Measurements from ENCODE around the gene AKR1C4.
"Not testable (repeated sequence)": the region's sequence is repeated elsewhere in the genome, so short reads cannot be mapped to it uniquely, and the experiment has no call there.

The AKR1C4 gene

GRCh38 chr10:5209776-5210175 lies 13.1 kb downstream of the AKR1C4 start:
- not testable (repeated sequence) for FAIRE-seq

- not testable (repeated sequence) for FAIRE-seq
Measured at GRCh38 chr10:5210261-5210660, 13.6 kb downstream of the AKR1C4 start.

GRCh38 chr10:5211696-5212536 lies 15.3 kb downstream of the AKR1C4 start:
- no peak for FAIRE-seq

GRCh38 chr10:5216801-5217200 lies 20.2 kb downstream of the AKR1C4 start:
- FAIRE-seq = no peak

GRCh38 chr10:5219262-5219661 lies 22.6 kb downstream of the AKR1C4 start:
- FAIRE-seq = no peak

GRCh38 chr10:5222942-5223341 lies 26.3 kb downstream of the AKR1C4 start:
- not testable (repeated sequence) for FAIRE-seq

- no peak for FAIRE-seq
Measured at GRCh38 chr10:5229019-5229418, 32.4 kb downstream of the AKR1C4 start.

- FAIRE-seq = no peak
Measured at GRCh38 chr10:5233324-5233723, 36.7 kb downstream of the AKR1C4 start.

- no peak for FAIRE-seq
Measured at GRCh38 chr10:5234106-5234860, 37.6 kb downstream of the AKR1C4 start.

GRCh38 chr10:5237541-5237940 lies 40.9 kb downstream of the AKR1C4 start:
- not testable (repeated sequence) for FAIRE-seq

- FAIRE-seq = no peak
Measured at GRCh38 chr10:5242585-5242984, 45.9 kb downstream of the AKR1C4 start.

GRCh38 chr10:5243521-5243987 lies 46.9 kb downstream of the AKR1C4 start:
- FAIRE-seq = no peak

GRCh38 chr10:5252177-5253037 lies 55.8 kb downstream of the AKR1C4 start:
- no peak for FAIRE-seq

GRCh38 chr10:5254488-5254887 lies 57.9 kb downstream of the AKR1C4 start:
- no peak for FAIRE-seq

- FAIRE-seq = not testable (repeated sequence)
Measured at GRCh38 chr10:5257768-5258167, 61.1 kb downstream of the AKR1C4 start.

- no peak for FAIRE-seq
Measured at GRCh38 chr10:5259132-5259951, 62.7 kb downstream of the AKR1C4 start.

GRCh38 chr10:5259952-5260578 lies 63.4 kb downstream of the AKR1C4 start:
- FAIRE-seq = no peak

GRCh38 chr10:5260828-5261227 lies 64.2 kb downstream of the AKR1C4 start:
- FAIRE-seq = no peak

- no peak for FAIRE-seq
Measured at GRCh38 chr10:5265139-5265538, 68.5 kb downstream of the AKR1C4 start.

- FAIRE-seq = no peak
Measured at GRCh38 chr10:5266351-5266750, 69.7 kb downstream of the AKR1C4 start.

GRCh38 chr10:5266804-5267203 lies 70.2 kb downstream of the AKR1C4 start:
- FAIRE-seq = no peak

GRCh38 chr10:5268234-5268633 lies 71.6 kb downstream of the AKR1C4 start:
- no peak for FAIRE-seq
